Stomach smooth muscle (tissue), 2 donors: ENCODE results near the gene PPP2R2D.
"Not testable (repeated sequence)": the region's sequence is repeated elsewhere in the genome, so short reads cannot be mapped to it uniquely, and the experiment has no call there.

ENCODE experiments used
- H3K27ac ChIP-seq: one replicate; pipeline ENCODE4 v1.7.0; 2013; ENCODE audit warnings: mild to moderate bottlenecking, low read length, inconsistent platforms
- H3K27me3 ChIP-seq, 2 donors: one replicate each; pipeline ENCODE4 v1.7.0; 2013; ENCODE audit warnings: low read length in 2 of 2; ENCODE audit not compliant: insufficient read depth in 2 of 2, control insufficient read depth in 1 of 2
- H3K36me3 ChIP-seq, 2 donors: one replicate each; pipeline ENCODE4 v1.7.0; 2013; ENCODE audit warnings: low read length in 2 of 2; ENCODE audit not compliant: control insufficient read depth in 2 of 2, insufficient read depth in 2 of 2
- H3K4me1 ChIP-seq: one replicate; pipeline ENCODE4 v1.7.0; 2013; ENCODE audit warnings: low read length; ENCODE audit not compliant: control insufficient read depth, insufficient read depth
- H3K4me3 ChIP-seq, 2 donors: one replicate each; pipeline ENCODE4 v1.7.0; 2013; ENCODE audit warnings: low read length in 2 of 2
- H3K9ac ChIP-seq, 2 donors: one replicate each; pipeline ENCODE4 v1.7.0; 2013; ENCODE audit warnings: low read length in 2 of 2, mild to moderate bottlenecking in 1 of 2
- H3K9me3 ChIP-seq, 2 donors: one replicate each; pipeline ENCODE4 v1.7.0; 2013; ENCODE audit warnings: low read length in 2 of 2; ENCODE audit not compliant: control insufficient read depth in 2 of 2
- donor health status: healthy.
- donor health status: Pancreatic carcinoma.

Gene PPP2R2D

GRCh38 chr10:131987786-131988185 lies 87.0 kb downstream of the PPP2R2D start:
- not testable (repeated sequence) for H3K9me3 ChIP-seq, H3K4me3 ChIP-seq, H3K27ac ChIP-seq, H3K4me1 ChIP-seq, H3K27me3 ChIP-seq, H3K36me3 ChIP-seq, H3K9ac ChIP-seq

- no peak overlapping the region for H3K4me3 ChIP-seq
- no peaks in the 10 kb centered on the region for H3K9me3 ChIP-seq
- peaks cover 5% of the 10 kb centered on the region for H3K4me1 ChIP-seq
- no peak overlapping the region for H3K9ac ChIP-seq
- no peaks in the 10 kb centered on the region for H3K36me3 ChIP-seq
- H3K27me3 ChIP-seq, result no peaks in the 10 kb centered on the region
- H3K27ac ChIP-seq, result no peak overlapping the region
These were observed 90.9 kb downstream of the PPP2R2D start for GRCh38 chr10:131991726-131992125.

- H3K27me3 ChIP-seq, result no peaks in the 10 kb centered on the region
These were observed 92.5 kb downstream of the PPP2R2D start for GRCh38 chr10:131993275-131993674.

GRCh38 chr10:131994435-131994834 lies 93.6 kb downstream of the PPP2R2D start:
- H3K4me1 ChIP-seq, result peaks cover 21% of the 10 kb centered on the region
- H3K4me3 ChIP-seq, result no peak overlapping the region
- no peaks in the 10 kb centered on the region for H3K36me3 ChIP-seq
- no peak overlapping the region for H3K9ac ChIP-seq
- H3K27ac ChIP-seq, result no peak overlapping the region
- H3K27me3 ChIP-seq, result no peaks in the 10 kb centered on the region
- H3K9me3 ChIP-seq, result no peaks in the 10 kb centered on the region

More at GRCh38 chr10:131993275-131993674, 92.5 kb downstream of the PPP2R2D start:
- H3K27ac ChIP-seq, result no peak overlapping the region
- no peaks in the 10 kb centered on the region for H3K36me3 ChIP-seq
- no peaks in the 10 kb centered on the region for H3K9me3 ChIP-seq
- H3K4me1 ChIP-seq, result peaks cover 20% of the 10 kb centered on the region
- no peak overlapping the region for H3K4me3 ChIP-seq
- no peak overlapping the region for H3K9ac ChIP-seq

- no peak overlapping the region for H3K4me3 ChIP-seq
- no peak overlapping the region for H3K9ac ChIP-seq
- H3K4me1 ChIP-seq, result peaks cover 21% of the 10 kb centered on the region
- H3K27ac ChIP-seq, result peak overlapping the region; percentile 18
- no peaks in the 10 kb centered on the region for H3K27me3 ChIP-seq
- H3K36me3 ChIP-seq, result no peaks in the 10 kb centered on the region
- no peaks in the 10 kb centered on the region for H3K9me3 ChIP-seq
These were observed 95.9 kb downstream of the PPP2R2D start for GRCh38 chr10:131996466-131997365.

- Histone ChIP-seq H3K4me3 (peak overlapping the region in 1 of 2 donors; percentile 47), H3K36me3 (no peaks in the 10 kb centered on the region), H3K27me3 (no peaks in the 10 kb centered on the region), H3K27ac (peak overlapping the region; percentile 73), H3K4me1 (peaks cover 23% of the 10 kb centered on the region), H3K9ac (no peak overlapping the region), H3K9me3 (no peaks in the 10 kb centered on the region)
These were observed 96.7 kb downstream of the PPP2R2D start for GRCh38 chr10:131997366-131998049.

- no peaks in the 10 kb centered on the region for H3K27me3 ChIP-seq
- no peaks in the 10 kb centered on the region for H3K9me3 ChIP-seq
- H3K27ac ChIP-seq, result peak overlapping the region; percentile 73
- no peaks in the 10 kb centered on the region for H3K36me3 ChIP-seq
- peak overlapping the region in 1 of 2 donors; percentile 47 for H3K4me3 ChIP-seq
- H3K4me1 ChIP-seq, result peaks cover 23% of the 10 kb centered on the region
- H3K9ac ChIP-seq, result no peak overlapping the region
These were observed 97.4 kb downstream of the PPP2R2D start for GRCh38 chr10:131998050-131998844.

GRCh38 chr10:131998845-131999681 lies 98.3 kb downstream of the PPP2R2D start:
- peaks cover 0 to 2% of the 10 kb centered on the region in 2 donors for H3K27me3 ChIP-seq
- no peak overlapping the region for H3K4me3 ChIP-seq
- no peak overlapping the region for H3K27ac ChIP-seq
- H3K36me3 ChIP-seq, result no peaks in the 10 kb centered on the region
- H3K9me3 ChIP-seq, result no peaks in the 10 kb centered on the region
- no peak overlapping the region for H3K9ac ChIP-seq
- H3K4me1 ChIP-seq, result peaks cover 23% of the 10 kb centered on the region

- no peak overlapping the region for H3K27ac ChIP-seq
- H3K9ac ChIP-seq, result no peak overlapping the region
- H3K4me3 ChIP-seq, result peak overlapping the region in 1 of 2 donors; percentile 35
These were observed 100.6 kb downstream of the PPP2R2D start for GRCh38 chr10:132001238-132001972.

More at GRCh38 chr10:132001238-132001972, 100.6 kb downstream of the PPP2R2D start:
- H3K27me3 ChIP-seq, result peaks cover 0 to 2% of the 10 kb centered on the region in 2 donors
- peaks cover 22% of the 10 kb centered on the region for H3K4me1 ChIP-seq
- H3K9me3 ChIP-seq, result no peaks in the 10 kb centered on the region
- H3K36me3 ChIP-seq, result no peaks in the 10 kb centered on the region
